HG02678 (cell line): Measurements from ENCODE around the gene HOXA1.

Experiments
- ATAC-seq: cut with Tn5 transposase; IDR thresholded peaks from one replicate; pipeline ENCODE4 v1.9.1; 2021; ENCODE audit warnings: mild to moderate bottlenecking, moderate library complexity; ENCODE audit not compliant: unreplicated experiment

The HOXA1 gene

DNA sequence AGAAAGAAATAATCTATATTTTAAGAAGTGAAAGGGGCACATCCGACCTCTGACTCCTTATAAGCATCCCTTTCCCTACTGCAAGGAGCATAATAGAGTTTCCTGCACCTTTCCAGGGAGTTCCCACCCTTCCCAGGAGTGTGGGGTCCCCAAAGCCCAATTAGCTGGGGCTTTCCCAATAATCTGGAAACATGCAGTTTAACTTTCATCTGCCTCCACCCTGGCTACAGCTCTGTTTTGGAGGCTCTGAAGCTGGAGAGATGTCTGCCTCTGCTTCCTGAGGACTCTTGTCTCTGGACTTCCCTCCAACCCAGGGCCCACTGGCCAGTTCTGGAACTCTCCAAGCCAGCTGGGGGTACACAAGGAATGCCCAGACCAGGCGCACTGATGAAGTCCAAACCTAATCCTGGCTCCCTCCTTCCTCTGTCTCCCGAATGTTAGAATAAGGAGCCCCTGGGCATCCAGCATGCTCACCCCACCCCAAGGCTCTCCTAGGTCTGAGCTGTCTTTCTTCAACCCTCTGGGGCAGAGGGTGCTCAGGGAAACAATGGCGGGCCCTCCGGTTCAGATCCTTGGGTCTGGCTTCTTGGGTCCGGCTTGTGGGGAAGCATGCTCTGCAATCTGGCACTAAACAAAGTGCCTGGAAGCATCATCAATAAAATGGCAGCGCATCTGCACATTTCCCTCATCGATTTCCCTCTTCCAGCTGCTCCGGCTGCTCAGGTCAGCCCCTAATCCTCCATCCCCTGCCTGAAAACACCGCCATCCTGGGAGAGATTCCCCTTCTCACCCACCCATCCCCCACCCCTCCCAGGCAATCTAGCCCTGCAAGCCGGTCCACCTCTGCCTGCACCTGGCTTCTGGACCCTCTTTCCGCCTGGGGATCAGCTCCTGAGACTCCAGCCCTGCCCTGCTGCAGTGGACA lies 21.4 kb upstream of the HOXA1 start:
- ATAC-seq, result no peak

DNA sequence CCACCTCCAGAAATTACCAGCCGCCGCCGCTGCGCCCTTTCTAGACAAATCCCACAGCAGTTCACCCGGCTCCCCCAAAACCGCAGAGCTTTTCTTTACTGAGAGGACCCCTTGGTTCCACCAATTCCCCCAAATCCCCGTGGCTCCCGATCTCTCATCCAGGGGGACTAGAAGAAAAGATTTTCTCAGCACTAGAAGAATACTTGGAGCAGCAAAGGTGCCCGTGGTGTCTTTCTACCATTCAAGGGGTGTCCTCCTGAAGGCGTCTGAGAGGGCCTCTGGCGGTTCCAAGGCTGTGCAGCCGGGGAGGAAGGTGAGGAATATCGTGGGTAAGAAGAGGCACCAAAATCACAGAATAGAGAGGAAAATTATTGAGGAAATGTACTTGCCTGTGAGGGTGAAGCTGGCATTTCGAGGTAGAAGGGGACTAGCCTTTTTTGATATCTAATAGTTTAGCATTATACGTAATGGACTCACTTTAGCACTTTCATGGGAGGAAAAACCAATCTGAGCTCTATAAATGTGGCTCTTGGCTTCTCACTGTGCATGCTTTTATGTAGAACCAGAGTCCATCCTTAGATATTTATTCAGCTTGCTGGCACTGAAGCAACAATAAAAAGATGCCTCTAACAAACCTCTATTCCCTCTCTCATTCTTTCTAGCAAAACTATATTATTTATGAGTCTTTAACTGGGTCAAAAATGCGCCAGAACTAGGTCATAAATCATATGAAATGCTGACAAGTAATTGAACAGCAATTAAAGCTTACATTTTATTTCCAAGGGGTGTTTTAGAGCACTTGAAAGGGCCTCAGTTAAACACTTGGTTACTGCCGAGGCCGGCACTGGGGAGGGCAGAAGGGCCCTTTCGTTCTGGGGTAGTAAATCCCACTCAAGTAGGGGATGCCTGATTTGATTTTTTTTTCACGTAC lies 20.5 kb upstream of the HOXA1 start:
- ATAC-seq, result no peak

DNA sequence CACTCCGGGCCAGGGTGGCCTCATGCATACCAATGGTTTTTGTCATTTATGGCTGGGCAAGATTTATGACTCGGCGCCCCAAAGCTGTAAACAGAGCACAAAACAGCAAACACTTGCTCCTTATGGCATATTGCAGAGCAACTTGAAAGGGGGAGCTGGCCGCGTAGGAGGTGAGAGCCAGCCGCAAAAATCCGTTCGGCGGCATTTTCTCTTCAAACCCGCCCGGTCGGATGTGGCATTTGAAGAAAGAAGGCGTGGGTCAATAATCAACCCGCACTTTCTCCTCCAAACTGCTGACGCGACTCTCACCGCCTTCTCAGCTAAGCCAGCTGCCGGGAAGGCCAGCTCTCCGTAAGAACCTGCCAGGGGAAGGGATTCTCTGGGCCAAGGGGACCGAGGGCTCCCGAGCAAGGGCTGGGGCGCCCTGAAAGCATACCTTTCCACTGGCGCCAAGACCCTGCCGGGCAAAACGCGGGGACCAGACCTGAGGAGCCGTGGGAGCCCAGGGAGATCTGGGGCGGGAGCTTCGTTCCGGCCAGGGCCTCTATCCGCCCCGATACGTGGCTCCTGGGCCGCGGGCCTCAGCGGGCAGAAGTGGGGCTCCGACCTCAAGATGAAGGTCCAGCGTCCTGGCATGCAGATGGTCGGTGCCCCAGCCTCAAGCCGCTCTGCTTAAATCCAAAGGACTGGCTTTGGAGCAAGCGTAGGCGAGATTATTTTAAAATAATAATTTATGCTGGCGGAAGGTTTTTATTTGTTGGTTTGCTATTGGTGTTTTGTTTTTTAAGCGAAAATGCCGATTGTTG lies 19.6 kb upstream of the HOXA1 start:
- ATAC-seq, result no peak

DNA sequence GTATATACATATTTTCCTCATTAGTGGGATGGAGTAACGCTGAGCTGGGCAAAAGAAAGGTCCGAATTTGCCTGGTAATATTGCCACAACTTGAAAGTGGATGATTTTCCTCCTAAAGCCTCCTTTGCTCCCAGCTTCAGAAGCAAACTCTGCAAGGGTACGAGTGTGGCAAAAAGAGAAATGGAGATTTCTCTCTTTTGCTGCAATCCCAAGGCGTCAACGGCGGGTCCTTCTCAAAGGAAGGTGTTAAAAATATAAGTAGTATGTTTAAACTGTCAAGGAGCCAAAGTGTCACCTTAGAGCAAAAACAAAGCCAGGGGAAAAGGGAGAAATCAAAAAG lies 19.1 kb upstream of the HOXA1 start:
- no peak for ATAC-seq

DNA sequence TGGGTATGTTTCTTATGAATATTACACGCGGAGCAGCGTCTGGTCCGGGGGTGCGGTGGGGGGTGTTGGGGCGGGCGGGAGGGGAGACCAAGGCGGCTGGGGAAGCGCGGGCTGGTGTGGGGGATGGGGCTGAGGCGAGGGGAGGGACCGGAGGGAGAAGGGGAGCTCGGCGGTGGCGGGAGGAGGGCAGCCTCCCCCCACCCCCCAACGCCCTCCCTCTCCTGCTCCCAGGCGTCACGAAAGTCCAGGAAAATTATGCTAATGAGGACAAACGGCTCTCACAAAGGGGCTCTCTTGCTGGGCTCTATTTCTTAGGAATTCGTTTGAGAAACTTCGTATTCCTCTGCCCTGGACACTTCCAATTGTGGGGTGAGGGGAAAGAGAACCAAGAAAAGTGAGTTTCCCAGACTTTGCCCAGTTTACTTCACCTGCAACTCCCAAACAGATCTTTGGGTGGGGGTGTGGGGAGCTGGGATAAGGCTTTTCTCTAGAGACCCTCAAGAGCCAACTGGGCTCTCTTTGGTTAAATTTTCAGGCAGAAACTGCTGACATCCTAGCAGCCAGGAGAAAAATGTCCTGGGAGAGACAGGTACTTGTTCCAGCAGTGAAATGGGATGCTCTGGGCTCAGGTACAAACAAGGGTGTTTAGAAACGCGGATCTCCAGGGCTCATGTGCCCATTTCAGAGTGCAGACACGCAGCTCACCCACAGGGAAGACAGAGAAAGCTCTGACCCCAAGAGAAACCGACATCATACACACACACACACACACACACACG lies 18.4 kb upstream of the HOXA1 start:
- ATAC-seq, result no peak

DNA sequence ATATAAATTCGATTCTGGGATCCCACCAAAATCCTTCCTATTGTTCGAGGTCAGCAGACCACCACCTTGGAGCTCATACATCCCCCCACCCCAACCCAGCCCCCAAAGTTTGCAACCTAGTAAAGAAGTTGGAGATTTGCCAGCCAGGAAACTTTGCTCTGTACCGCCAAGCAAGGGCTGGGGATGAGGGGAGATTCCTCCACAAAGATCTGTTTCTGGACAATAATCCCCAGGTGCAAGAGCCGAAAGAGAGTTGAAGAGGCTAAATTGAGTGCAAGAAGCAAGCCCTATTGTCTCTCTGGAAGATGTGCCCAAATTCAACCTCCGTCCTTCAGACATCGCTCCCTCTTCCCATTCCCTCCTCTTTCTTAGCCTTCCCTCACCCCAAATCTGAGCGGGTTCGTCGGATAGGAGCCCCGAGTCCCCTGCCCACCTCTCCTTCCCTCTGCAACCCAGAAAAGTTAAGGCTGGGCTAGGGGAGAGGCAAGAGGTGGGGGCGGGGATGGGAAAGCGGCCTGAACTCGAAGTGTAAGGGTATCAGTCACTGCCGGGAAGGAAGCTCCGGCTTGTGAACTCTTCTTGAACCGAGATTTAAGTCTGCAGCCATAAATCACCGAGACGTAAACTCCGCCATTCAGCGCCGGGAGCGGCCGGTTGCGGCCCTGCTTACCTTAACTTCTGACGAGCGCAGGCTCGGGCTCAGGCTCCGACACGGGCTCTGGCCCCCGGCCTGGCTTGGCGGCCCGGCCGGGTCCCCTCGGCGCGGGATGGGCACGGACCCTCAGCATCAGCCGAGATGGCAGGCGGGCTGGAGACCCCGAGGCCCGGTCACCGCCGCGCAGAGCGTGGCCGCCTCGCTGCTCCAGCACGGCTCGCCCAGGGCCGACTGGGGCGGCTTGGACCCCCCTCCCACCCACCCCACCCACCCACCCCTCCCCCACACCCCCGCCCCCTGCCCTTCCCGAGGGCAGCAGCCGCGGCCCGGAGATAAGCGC lies 17.5 kb upstream of the HOXA1 start:
- no peak for ATAC-seq

DNA sequence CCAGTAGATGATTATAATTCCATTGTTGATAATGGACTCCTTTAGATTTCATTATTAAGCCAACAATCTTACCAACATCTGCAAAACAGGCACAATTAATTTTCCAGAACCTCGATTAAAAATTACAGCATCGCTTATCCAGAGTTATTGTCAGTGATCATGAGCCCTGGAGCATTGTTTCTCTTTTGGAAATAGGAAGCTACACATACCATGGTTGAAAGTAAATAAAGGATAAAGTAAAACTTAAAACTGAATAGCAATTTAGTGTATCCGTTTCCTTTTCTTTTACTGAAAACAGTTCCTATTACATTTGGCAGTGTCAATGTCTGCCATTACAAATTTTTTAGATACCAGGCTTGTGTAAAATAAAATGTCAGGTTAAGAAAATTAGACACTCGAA lies 16.6 kb upstream of the HOXA1 start:
- ATAC-seq, result no peak

DNA sequence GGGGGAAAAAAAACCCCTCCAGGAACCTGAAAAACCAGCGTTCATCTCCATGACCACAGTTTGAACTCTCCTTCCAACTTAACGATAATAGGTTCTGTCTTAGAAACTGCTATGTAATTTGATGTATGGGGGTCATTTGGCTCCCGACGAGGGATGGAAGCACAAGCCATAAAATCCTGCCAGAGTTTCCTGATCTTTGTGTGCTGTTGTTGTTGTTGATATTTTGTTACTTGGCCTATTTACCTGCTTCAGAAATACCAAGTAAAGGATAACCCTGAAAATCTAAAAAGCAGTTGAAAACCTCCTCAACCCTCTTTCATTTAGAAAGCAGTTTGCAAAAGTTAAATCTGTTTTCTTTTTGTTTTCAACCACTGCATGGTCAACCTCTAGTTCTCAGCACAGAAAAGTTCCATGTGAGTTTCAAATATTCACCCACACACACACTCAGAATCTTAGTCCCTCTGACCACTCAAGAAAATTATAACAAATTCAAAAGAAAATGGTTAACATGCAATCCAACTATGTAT lies 16.0 kb upstream of the HOXA1 start:
- no peak for ATAC-seq

DNA sequence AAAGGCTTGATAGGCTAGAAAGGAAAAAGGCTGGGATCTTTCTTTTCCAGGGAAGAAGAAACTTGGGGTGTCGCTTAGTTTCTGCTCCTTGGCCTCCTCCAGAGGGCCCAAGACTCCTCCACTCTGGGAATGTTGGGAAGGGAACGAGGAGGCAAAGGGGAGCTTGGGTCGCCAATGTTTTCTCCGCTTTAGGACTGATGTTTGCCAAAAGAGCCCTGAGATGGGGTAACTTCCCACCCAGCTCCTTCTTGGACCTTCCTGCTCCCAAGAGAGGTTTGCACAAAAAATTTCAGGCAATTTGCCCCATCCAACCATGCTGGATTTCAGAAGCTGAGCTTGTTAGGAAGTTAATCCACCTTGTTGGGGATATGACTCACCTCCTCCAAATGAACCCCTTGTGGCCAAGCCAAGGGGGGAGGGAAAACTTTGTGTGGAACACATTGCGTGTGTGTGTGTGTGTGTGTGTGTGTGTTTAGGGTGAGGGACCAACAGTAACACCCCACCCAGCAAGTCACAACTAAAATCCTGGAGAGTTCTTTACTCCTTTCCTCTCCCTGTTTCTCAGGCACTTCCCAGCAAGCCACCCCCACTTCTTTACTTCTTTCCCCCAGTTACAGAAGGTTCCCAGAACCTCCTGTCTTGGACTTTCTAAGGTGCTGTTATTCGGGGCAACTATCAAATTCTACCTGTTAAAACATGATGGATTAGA lies 15.4 kb upstream of the HOXA1 start:
- ATAC-seq, result no peak

DNA sequence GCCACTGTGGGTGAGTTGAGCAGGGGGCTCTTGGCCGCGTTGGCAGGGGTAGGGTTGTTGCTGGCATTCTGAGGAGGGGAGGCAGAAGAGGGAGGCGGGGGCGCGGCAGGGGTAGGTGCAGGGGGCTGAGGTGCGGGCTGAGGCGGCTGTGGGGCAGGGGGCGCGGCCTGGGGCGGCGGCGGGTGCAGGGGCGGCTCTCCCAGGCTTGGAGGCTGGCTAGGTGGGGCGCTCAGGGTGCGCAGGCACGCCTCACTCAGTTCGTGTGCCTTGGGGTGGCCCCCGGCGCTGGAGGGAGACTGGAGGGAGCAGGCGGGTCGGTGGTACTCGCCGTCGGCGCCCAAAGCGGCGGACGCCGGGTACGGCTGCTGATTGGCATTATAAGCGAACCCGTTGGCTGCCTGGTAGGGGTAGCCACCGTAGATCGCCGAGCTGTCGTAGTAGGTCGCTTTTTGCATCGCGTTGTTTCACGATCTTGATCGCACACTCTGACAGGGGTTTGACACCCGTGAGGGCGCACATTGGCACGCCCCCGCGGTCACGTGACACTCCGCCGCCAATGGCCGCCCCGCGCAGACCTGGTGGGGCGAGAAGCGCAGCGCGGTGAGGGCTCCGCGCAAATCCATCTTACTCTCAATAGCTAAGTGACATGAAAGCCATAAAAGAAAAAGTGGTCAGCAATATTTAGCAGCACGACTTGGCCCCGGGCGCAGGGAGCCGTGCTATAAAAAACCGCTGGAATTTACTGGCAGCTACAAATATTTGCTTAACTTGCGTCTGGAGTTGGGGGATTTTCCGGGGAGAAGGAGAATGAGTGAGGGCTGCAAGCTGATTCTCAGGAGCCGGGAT lies 14.6 kb upstream of the HOXA1 start:
- ATAC-seq, result no peak

DNA sequence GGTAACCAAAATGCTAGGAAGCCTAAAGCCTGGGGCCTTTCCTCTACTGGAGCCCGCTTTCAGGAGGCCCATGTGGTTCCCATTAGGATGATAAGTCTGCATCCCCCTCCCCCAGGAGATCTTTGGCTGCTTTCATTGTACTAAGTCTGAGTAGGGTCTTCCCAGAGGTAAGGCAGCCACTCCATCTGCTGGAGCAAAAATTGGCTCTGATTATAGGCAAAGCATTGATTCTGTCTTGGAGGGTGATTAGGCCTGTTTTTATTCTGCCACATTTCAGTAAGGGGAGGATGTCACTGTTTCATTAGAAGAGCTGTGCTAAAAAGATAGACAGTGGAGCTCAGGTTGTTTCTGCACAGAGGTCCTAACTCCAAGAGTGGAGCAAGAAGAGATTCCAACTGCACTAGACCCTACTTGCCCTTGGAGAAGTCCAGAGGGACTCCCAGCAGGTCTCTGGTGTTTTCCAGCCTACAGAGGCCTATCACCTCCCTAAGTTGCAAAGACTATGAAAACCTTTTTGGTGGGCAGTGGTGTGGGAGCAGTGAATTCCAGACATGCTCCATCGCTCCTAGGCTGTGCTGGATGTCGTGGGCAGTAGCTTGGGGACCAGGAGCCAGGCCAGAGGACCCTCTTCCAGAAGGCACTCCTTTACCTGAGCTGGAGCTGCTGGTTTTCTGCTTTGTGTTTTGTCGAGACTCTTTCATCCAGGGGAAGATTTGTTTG lies 13.8 kb upstream of the HOXA1 start:
- ATAC-seq, result no peak

DNA sequence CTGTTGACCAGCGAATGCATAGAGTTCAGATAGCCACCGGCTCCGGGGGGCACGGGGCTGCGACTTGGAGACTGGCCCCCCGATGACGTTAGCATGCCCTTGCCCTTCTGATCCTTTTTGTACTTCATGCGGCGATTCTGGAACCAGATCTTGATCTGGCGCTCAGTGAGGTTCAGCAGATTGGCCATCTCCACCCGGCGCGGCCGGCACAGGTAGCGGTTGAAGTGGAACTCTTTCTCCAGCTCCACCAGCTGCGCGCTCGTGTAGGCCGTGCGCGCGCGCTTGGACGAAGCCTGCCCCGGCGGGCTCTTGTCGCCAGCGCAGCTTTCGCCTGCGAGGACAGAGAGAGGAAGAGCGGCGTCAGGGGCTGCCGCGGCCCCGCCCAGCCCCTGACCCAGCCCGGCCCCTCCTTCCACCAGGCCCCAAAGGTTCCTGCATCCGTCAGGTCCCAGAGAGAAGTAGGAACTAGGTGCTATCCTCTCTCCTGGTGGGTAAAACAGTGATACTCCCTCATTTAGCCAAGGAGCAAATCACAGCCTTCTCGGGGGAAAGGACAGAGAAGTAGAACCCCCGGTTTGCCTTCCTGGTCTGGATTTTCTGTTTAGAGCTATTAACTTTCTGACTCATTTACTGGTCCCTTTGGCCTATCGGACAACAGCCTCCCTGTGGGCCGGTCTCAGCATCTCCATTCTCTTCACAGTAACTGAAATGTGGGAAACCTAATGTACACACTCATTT lies 12.8 kb upstream of the HOXA1 start:
- ATAC-seq, result no peak

DNA sequence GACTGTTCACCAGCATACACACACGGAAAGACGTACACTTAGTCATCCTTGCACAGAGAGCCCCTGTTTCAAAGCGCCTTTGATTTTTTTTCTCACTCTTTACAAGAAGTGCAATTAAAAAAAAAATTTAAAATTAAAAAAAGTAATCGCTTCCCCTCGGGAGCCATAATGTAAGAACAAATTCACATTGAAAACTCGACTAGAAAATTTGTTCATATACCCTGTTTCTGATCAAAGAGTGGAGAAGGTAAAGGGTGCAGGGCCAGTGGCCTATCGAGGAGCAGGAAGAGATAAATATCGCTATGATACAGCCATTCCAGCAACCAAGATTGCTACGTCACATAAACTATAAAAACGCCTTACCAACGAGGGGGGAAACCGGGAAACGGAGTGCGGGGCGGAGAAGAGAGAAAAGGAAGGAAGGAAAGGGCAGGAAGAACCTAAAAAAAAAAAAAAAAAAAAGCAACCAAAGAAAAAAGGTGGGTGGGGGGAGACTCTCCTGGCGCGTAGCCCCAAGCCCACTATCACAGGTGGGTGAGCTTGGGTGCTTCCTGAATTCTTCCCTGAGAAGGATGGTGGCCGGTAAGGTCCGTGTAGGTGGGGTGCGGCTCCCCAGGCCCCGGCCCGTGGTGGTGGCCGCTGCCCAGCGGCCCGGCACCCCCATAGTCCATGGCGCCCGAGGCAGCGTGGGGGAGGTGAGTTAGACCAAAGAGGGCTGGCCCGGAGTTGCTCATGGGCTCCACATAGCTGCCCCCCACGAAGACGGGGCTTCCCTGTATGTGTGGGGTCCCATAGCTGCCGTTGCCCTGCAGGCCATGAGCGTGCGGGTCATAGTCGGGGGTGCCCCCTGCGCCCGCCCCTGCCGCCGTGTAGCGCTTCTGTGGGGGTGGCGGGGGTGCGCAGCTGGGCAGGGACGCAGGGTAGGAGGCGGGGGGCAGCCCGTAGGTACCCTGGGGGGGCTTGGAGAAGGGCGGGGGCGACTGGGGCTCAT lies 11.9 kb upstream of the HOXA1 start:
- ATAC-seq, result no peak

DNA sequence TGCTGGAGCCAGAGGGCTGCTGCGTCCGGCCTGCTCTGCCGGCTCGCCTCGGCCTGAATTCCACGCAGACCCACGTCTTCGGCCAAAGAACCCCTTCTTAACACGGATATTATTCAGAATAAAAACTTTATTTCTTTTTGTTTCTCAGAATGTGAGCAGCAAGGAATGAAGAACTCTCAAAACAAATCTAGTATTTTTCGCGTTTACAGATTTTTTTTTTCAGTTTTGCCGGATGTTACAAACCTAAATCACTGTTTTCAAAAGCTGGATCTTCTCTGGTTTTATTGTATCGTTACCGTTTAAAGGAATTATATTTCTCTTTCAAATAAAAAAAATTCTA lies 11.1 kb upstream of the HOXA1 start:
- ATAC-seq, result no peak
